Hepatocyte (in vitro differentiated cells): ENCODE data around the gene CUBN.

ENCODE experiments used
- CTCF ChIP-seq: fragments of 200-600 bp; sonication (generic); IDR thresholded peaks from 2 replicates; pipeline ENCODE4 v1.5.1; 2016; ENCODE audit warnings: antibody characterized with exemption, mild to moderate bottlenecking; ENCODE audit not compliant: poor library complexity
- EZH2 ChIP-seq: fragments of 200-600 bp; sonication (generic); IDR thresholded peaks from 2 replicates; pipeline ENCODE4 v1.6.1; 2016; ENCODE audit warnings: antibody characterized with exemption, mild to moderate bottlenecking, borderline replicate concordance
- EZH2phosphoT487 ChIP-seq: fragments of 200-600 bp; sonication (generic); IDR thresholded peaks from one replicate; pipeline ENCODE4 v1.6.1; 2018; ENCODE audit warnings: antibody characterized with exemption, mild to moderate bottlenecking, low read depth, moderate library complexity; ENCODE audit not compliant: unreplicated experiment, severe bottlenecking

- no peak for TF ChIP-seq CTCF
- no peak for TF ChIP-seq EZH2
- no peak for TF ChIP-seq EZH2phosphoT487
Observed at GRCh38 chr10:17106991-17107390, 22.6 kb downstream of the CUBN start.
